DND-41 (cell line): ENCODE data around the gene ZC3H4.
"Not testable (repeated sequence)": the region's sequence is repeated elsewhere in the genome, so short reads cannot be mapped to it uniquely, and the experiment has no call there.

Experiments used
- ATAC-seq: fragments of 200-7000 bp; cut with Tn5 transposase; 3 replicates; pipeline ENCODE4 v1.9.1; 2021; ENCODE audit warnings: low read depth; ENCODE audit not compliant: insufficient read depth
- DNase-seq: peaks from one replicate; pipeline ENCODE4 v3.0.0-alpha.2; 2020
- H2AFZ ChIP-seq: 2 replicates; pipeline ENCODE4 v1.6.0; 2012; ENCODE audit warnings: low read depth, low read length
- H3K27ac ChIP-seq: 2 replicates; pipeline ENCODE4 v1.5.1; 2012; ENCODE audit warnings: low read length, inconsistent platforms
- H3K27me3 ChIP-seq: fragments of 200-600 bp; sonication (generic); 2 replicates; pipeline ENCODE4 v1.6.0; 2012; ENCODE audit warnings: low read length, mild to moderate bottlenecking, inconsistent platforms; ENCODE audit not compliant: insufficient read depth, poor library complexity
- H3K36me3 ChIP-seq: 2 replicates; pipeline ENCODE4 v1.5.1; 2012; ENCODE audit warnings: low read length, inconsistent platforms; ENCODE audit not compliant: insufficient read depth
- H3K4me1 ChIP-seq: 2 replicates; pipeline ENCODE4 v1.5.1; 2012; ENCODE audit warnings: mild to moderate bottlenecking, low read length; ENCODE audit not compliant: insufficient read depth
- H3K4me2 ChIP-seq: 2 replicates; pipeline ENCODE4 v1.6.0; 2012; ENCODE audit warnings: mild to moderate bottlenecking, moderate library complexity, low read length, inconsistent platforms; ENCODE audit not compliant: insufficient read depth
- H3K4me3 ChIP-seq, 2 experiments: fragments of 200-600 bp in 1 of 2; shearing (Covaris generic) in 1 of 2; 2 replicates each; pipeline ENCODE4 v1.5.1; 2012 to 2016; ENCODE audit warnings: inconsistent platforms in 2 of 2, low read length in 2 of 2, mild to moderate bottlenecking in 2 of 2, low read depth in 1 of 2, moderate library complexity in 1 of 2
- H3K79me2 ChIP-seq: 2 replicates; pipeline ENCODE4 v1.6.0; 2012; ENCODE audit warnings: low read length, inconsistent platforms; ENCODE audit not compliant: insufficient read depth
- H3K9ac ChIP-seq: 2 replicates; pipeline ENCODE4 v1.6.0; 2012; ENCODE audit warnings: low read depth, mild to moderate bottlenecking, inconsistent platforms, low read length, moderate library complexity
- H3K9me3 ChIP-seq: 2 replicates; pipeline ENCODE4 v1.5.1; 2012; ENCODE audit warnings: low read length, moderate library complexity, mild to moderate bottlenecking, inconsistent platforms; ENCODE audit not compliant: insufficient read depth, severe bottlenecking
- H4K20me1 ChIP-seq: 2 replicates; pipeline ENCODE4 v1.6.0; 2012; ENCODE audit warnings: low read length; ENCODE audit not compliant: insufficient read depth
- EZH2 ChIP-seq: IDR thresholded peaks from 3 replicates; pipeline ENCODE4 v1.6.1; 2012; ENCODE audit warnings: borderline replicate concordance, low read depth, mild to moderate bottlenecking, moderate library complexity, low read length, inconsistent platforms; ENCODE audit not compliant: severe bottlenecking
- TF ChIP-seq, protein P1 (sequence below): IDR thresholded peaks from 2 replicates; pipeline ENCODE4 v1.5.1; 2012; ENCODE audit warnings: borderline replicate concordance, low read length, moderate library complexity, mild to moderate bottlenecking; ENCODE audit not compliant: poor library complexity, severe bottlenecking; ENCODE audit errors: extremely low read depth

Gene ZC3H4

DNA sequence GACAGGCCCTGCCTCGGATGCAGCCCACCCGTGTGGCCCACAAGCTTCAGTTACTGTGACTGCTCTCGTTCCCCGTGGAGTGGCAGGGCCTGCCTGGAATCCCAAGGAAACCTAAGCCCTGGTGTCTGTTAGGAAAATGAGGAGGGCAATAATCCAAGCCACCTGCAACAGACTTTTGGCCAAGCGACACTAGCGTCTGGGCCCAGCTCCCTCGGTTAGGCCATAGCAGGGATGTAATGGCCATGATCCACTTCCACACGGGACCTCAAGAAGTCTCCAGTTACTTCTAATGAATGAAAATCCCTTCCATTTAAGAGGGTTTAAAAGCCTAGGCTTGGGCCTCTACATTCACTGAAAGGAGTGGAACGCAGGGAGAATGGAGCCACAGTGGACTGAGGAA, 8.9 kb downstream of the ZC3H4 start:
- H4K20me1 ChIP-seq, result peaks cover 42% of the 10 kb centered on the region; the same call in 1 of the 2 replicates
- H3K4me2 ChIP-seq, result no peak overlapping the region
- H3K9ac ChIP-seq, result no peak overlapping the region
- ATAC-seq, result no peak
- TF ChIP-seq, protein P1, sequence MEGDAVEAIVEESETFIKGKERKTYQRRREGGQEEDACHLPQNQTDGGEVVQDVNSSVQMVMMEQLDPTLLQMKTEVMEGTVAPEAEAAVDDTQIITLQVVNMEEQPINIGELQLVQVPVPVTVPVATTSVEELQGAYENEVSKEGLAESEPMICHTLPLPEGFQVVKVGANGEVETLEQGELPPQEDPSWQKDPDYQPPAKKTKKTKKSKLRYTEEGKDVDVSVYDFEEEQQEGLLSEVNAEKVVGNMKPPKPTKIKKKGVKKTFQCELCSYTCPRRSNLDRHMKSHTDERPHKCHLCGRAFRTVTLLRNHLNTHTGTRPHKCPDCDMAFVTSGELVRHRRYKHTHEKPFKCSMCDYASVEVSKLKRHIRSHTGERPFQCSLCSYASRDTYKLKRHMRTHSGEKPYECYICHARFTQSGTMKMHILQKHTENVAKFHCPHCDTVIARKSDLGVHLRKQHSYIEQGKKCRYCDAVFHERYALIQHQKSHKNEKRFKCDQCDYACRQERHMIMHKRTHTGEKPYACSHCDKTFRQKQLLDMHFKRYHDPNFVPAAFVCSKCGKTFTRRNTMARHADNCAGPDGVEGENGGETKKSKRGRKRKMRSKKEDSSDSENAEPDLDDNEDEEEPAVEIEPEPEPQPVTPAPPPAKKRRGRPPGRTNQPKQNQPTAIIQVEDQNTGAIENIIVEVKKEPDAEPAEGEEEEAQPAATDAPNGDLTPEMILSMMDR, result no peak
- TF ChIP-seq EZH2, result no peak
- H3K4me1 ChIP-seq, result peaks cover 32% of the 10 kb centered on the region
- H3K27me3 ChIP-seq, result no peaks in the 10 kb centered on the region
- no peak overlapping the region for H3K27ac ChIP-seq
- H2AFZ ChIP-seq, result no peak overlapping the region
- peaks cover 100% of the 10 kb centered on the region for H3K79me2 ChIP-seq
- peaks cover 38% of the 10 kb centered on the region for H3K36me3 ChIP-seq
- no peak overlapping the region for H3K4me3 ChIP-seq
- no peak for DNase-seq
- H3K9me3 ChIP-seq, result no peaks in the 10 kb centered on the region

DNA sequence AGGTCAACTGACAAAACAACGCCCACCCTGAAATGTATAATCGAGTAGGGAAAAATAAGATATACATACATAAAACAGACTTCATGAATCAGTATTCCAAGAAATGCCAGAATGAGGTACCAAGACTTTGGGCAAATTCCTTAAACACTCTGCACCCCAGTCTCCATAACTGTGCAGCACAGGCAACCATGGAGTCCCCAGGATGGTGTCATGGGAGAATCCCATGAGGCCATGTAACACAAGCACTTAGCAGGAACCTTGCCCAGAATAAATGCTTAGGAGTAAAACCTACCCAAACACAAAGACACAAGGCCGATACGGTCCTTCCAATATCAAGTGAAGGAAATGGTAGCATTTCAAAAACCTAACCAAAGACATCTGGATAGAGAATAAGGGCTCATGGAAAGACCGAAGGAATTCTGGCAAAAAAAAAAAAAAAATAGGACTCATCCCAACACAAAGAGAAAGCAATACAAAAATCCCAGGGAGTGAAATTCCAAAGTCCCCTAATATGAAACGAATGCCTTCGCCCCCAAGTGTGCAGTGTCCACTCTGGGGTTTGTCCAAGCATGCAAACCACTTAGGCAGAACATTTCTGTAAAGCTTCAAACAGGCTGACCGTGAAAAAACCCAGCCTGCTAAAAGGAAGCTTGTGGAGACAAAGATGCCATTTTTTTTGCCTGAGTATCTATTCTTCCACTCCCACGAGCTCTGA, 11.1 kb downstream of the ZC3H4 start:
- H3K4me2 ChIP-seq, result no peak overlapping the region
- H3K9me3 ChIP-seq, result no peaks in the 10 kb centered on the region
- no peak for ATAC-seq
- no peak for TF ChIP-seq EZH2
- TF ChIP-seq, protein P1, result no peak
- peaks cover 38% of the 10 kb centered on the region for H3K36me3 ChIP-seq
- peaks cover 60% of the 10 kb centered on the region for H4K20me1 ChIP-seq
- H3K9ac ChIP-seq, result no peak overlapping the region
- H3K79me2 ChIP-seq, result peaks cover 99% of the 10 kb centered on the region
- no peaks in the 10 kb centered on the region for H3K27me3 ChIP-seq
- H3K4me3 ChIP-seq, result no peak overlapping the region
- peaks cover 13% of the 10 kb centered on the region; the same call in 1 of the 2 replicates for H3K4me1 ChIP-seq
- no peak overlapping the region for H2AFZ ChIP-seq
- no peak for DNase-seq
- H3K27ac ChIP-seq, result no peak overlapping the region

DNA sequence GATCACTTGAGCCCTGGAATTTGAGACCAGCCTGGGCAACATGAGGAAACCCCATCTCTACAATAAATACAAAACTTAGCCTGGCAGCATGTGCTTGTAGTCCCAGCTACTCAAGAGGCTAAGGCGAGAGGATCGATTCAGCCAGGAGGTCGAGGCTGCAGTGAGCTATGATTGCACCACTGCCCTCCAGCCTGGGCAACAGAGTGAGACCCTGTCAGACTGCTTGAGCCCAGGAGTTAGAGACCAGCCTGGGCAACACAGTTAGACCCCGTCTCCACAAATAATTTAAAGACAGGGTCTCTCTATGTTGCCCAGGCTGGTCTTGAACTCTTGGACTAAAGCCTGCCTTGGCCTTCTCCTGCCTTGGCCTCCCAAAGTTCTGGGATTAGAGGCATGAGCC, 12.5 kb downstream of the ZC3H4 start:
- DNase-seq, H3K27me3 ChIP-seq, H3K27ac ChIP-seq, H3K4me2 ChIP-seq, H3K9ac ChIP-seq, ATAC-seq, H3K4me1 ChIP-seq, H3K9me3 ChIP-seq, H2AFZ ChIP-seq, H3K4me3 ChIP-seq: not testable (repeated sequence)
- peaks cover 68% of the 10 kb centered on the region for H4K20me1 ChIP-seq
- peaks cover 46% of the 10 kb centered on the region for H3K36me3 ChIP-seq
- peaks cover 99% of the 10 kb centered on the region for H3K79me2 ChIP-seq

DNA sequence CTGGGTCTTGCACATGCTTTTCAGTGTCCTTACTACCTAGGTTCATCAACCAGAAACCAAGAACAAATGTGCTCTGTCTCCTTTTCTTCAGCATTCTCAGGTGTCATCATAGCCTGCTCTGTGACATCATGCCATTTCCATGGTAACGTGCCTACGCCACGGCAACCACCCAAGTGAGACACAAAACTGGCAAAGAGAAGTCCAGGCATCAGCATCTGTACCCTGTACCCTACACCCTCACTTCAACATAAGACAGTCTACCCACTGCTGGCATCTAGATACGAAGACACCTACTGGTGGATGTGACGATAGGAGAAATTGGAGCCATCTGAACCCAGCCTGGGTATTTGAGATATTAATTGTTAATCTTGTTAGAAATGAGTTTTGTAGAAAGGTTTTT, 13.3 kb downstream of the ZC3H4 start:
- H3K36me3 ChIP-seq, result peaks cover 48% of the 10 kb centered on the region
- no peaks in the 10 kb centered on the region for H3K9me3 ChIP-seq
- no peak overlapping the region for H3K27ac ChIP-seq
- DNase-seq (no peak), ATAC-seq (no peak)
- TF ChIP-seq, protein P1, result no peak
- no peak for TF ChIP-seq EZH2
- H3K4me1 ChIP-seq, result peaks cover 14% of the 10 kb centered on the region
- H4K20me1 ChIP-seq, result peaks cover 71% of the 10 kb centered on the region
- H3K4me3 ChIP-seq, result no peak overlapping the region
- peaks cover 99% of the 10 kb centered on the region for H3K79me2 ChIP-seq
- no peak overlapping the region for H3K4me2 ChIP-seq
- no peaks in the 10 kb centered on the region for H3K27me3 ChIP-seq
- H3K9ac ChIP-seq, result no peak overlapping the region
- no peak overlapping the region for H2AFZ ChIP-seq
